HEK293T (cell line): ENCODE results near the gene ALOX15.
"Not testable (repeated sequence)": the region's sequence is repeated elsewhere in the genome, so short reads cannot be mapped to it uniquely, and the experiment has no call there.

ENCODE experiments used
- CTCF ChIA-PET: fragments of 350-600 bp; formaldehyde crosslinking; extraction: SDS; loops from one replicate; lab custom pipeline; 2021; ENCODE audit warnings: antibody characterized with exemption, inconsistent platforms; lab: Yijun Ruan, JAX
- POLR2A ChIA-PET: fragments of 350-600 bp; formaldehyde crosslinking; extraction: SDS; loops from one replicate; lab custom pipeline; 2020; ENCODE audit warnings: antibody characterized with exemption, inconsistent platforms; lab: Yijun Ruan, JAX
- DNase-seq: peaks from one replicate; pipeline ENCODE4 v3.0.0; 2012; ENCODE audit warnings: mixed read lengths; ENCODE audit errors: extremely low spot score
- ARNT ChIP-seq: fragments of 450-650 bp; IDR thresholded peaks from 2 replicates; pipeline ENCODE4 v1.6.1; 2017; ENCODE audit warnings: mild to moderate bottlenecking
- BHLHE40 ChIP-seq: fragments of 450-650 bp; IDR thresholded peaks from 2 replicates; pipeline ENCODE4 v1.6.1; 2016; ENCODE audit warnings: mild to moderate bottlenecking, moderate library complexity, borderline replicate concordance
- CTBP1 ChIP-seq: fragments of 450-650 bp; IDR thresholded peaks from 2 replicates; pipeline ENCODE4 v1.6.1; 2016; ENCODE audit warnings: borderline replicate concordance
- ELF4 ChIP-seq: fragments of 450-650 bp; IDR thresholded peaks from 2 replicates; pipeline ENCODE4 v1.6.1; 2017; ENCODE audit warnings: antibody characterized with exemption
- FOXA1 ChIP-seq: fragments of 450-650 bp; IDR thresholded peaks from 2 replicates; pipeline ENCODE4 v1.6.1; 2016; ENCODE audit warnings: mild to moderate bottlenecking
- FOXK2 ChIP-seq: fragments of 450-650 bp; IDR thresholded peaks from 2 replicates; pipeline ENCODE4 v1.6.1; 2016; ENCODE audit warnings: mild to moderate bottlenecking
- FOXM1 ChIP-seq: fragments of 450-650 bp; IDR thresholded peaks from 2 replicates; pipeline ENCODE4 v1.6.1; 2017; ENCODE audit warnings: mild to moderate bottlenecking, borderline replicate concordance
- HDGF ChIP-seq: fragments of 450-650 bp; IDR thresholded peaks from 2 replicates; pipeline ENCODE4 v1.6.1; 2017; ENCODE audit warnings: antibody characterized with exemption, borderline replicate concordance
- L3MBTL2 ChIP-seq: fragments of 450-650 bp; conservative IDR thresholded peaks from 2 replicates; pipeline ENCODE4 v1.6.1; 2016; ENCODE audit warnings: mild to moderate bottlenecking
- LEF1 ChIP-seq: fragments of 450-650 bp; IDR thresholded peaks from 2 replicates; pipeline ENCODE4 v1.6.1; 2017; ENCODE audit warnings: mild to moderate bottlenecking, borderline replicate concordance
- NFRKB ChIP-seq: fragments of 450-650 bp; IDR thresholded peaks from 2 replicates; pipeline ENCODE4 v1.6.1; 2016; ENCODE audit warnings: mild to moderate bottlenecking, moderate library complexity
- SP1 ChIP-seq: fragments of 450-650 bp; IDR thresholded peaks from 2 replicates; pipeline ENCODE4 v1.6.1; 2017
- SUZ12 ChIP-seq: fragments of 450-650 bp; IDR thresholded peaks from 2 replicates; pipeline ENCODE4 v1.6.1; 2016; ENCODE audit warnings: mild to moderate bottlenecking
- TARDBP ChIP-seq: fragments of 450-650 bp; IDR thresholded peaks from 2 replicates; pipeline ENCODE4 v1.6.1; 2016
- ZNF384 ChIP-seq: fragments of 450-650 bp; IDR thresholded peaks from 2 replicates; pipeline ENCODE4 v1.6.1; 2016
- TF ChIP-seq, protein P1 (sequence below): fragments of 450-650 bp; IDR thresholded peaks from 2 replicates; pipeline ENCODE4 v1.6.1; 2016

The ALOX15 gene

DNA sequence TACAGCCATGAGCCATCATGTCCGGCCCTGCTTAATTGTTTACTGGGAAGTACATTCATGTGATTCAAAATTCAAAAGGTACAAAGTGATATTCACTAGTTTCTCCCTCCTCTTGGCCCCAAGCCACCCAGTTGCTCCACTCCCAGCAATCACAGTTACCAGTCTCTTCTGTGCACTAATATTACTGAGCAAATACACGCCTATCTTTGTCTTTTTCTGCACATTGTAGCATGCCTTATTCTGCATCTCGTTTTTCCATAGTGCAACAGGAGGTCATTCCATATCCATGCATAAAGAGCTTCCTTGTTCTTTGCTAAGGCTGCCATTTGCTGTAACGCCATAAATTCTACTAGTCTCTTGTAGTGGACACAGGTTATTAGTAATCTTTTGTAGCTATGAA is 2.2 kb upstream of the ALOX15 start:
- DNase-seq: no peak
- CTCF ChIA-PET: no interaction called here
- POLR2A ChIA-PET: no interaction called here
- TF ChIP-seq, protein P1, sequence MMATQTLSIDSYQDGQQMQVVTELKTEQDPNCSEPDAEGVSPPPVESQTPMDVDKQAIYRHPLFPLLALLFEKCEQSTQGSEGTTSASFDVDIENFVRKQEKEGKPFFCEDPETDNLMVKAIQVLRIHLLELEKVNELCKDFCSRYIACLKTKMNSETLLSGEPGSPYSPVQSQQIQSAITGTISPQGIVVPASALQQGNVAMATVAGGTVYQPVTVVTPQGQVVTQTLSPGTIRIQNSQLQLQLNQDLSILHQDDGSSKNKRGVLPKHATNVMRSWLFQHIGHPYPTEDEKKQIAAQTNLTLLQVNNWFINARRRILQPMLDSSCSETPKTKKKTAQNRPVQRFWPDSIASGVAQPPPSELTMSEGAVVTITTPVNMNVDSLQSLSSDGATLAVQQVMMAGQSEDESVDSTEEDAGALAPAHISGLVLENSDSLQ: no peak
- no peak for TF ChIP-seq FOXM1

DNA sequence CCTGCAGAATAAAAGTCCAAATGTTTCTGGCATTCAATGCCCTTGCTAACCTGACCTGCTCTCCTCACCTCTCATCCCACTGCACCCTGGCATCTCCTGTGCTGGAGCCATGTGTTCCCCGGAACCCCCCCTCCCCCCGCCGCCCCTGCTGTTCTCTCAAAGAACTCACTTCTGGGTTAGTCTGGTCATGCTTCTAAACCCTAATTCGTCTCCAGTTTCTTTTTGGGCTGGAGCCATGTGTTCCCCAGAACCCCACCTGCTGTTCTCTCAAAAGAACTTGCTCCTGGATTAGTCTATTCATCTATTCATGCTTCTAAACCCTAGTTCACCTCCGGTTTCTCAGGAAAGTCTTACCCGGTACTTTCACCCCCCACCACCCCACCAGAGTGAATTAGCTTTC is 808 bp upstream of the ALOX15 start:
- no peak for DNase-seq
- ChIA-PET CTCF (no interaction called here), POLR2A (no interaction called here)
- TF ChIP-seq NFRKB (no peak), SUZ12 (no peak), L3MBTL2 (no peak), FOXM1 (no peak)

DNA sequence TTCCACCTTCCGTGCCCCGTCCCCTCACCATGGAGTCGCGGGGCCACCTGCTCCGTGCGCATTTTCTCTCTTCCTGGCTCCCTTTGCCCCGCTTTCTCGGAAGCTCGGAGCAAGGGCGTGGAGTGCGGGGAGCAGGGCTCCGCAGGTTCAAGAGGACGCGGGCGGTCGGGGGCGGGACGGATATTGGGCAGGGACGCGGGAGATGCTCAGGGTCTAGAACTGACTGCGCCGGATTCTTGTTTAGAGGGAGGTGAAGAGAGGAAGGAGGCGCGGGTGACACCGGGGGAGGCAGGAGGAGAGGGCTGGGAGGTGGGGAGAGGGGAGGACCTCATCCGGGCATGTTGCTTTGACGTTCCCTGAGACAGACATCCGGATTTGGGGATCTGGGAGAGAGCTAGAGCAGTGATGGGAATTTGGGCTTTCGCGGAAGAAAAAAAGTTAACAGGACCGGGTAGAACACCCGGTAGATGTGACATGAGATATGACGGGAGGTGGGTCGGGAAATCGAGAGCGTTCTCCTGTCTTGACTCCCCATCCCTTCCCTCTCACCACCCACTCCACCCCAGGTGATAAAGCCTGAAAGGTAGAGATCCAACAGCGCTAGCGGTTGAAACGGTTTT is 799 bp downstream of the ALOX15 start:
- CTCF ChIA-PET, DNase-seq, POLR2A ChIA-PET: not testable (repeated sequence)

DNA sequence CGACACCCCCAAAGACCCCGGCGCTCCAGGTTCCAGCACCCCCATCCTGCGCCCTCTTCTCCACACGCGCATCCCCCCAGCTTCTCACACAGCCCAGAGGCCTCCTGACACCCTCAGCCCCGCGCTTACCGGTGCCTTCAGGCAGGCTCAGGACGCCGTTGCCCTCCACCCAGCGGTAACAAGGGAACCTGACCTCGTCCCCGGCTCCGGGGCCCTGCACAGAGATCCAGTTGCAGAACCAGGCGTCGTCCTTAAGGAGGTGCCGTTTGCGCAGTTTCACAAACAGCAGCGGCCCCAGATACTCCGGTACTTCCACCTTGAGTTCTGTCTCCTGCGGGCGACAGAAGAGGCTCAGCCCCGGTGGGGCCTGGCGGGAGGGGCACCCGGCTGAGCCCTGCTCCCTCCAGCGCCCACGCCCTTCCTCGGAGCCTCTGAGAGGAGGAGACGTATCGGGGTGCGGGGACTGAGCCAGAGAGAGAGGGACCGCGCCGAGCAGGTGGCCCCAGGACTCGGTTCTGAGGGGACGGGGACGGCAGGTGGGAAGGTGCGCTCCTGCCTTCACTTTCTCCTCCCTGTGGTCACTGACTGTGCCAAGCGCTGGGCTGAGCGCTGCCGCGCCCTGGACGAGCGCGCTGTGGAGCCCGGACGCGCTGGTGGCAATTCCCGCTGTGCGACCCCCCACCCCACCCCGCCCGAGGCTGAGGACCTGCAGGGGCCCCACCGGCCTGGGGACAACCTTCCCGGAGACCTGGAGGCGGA is 2.0 kb downstream of the ALOX15 start:
- CTCF ChIA-PET, POLR2A ChIA-PET: not testable (repeated sequence)
- DNase-seq: peak; percentile 39

DNA sequence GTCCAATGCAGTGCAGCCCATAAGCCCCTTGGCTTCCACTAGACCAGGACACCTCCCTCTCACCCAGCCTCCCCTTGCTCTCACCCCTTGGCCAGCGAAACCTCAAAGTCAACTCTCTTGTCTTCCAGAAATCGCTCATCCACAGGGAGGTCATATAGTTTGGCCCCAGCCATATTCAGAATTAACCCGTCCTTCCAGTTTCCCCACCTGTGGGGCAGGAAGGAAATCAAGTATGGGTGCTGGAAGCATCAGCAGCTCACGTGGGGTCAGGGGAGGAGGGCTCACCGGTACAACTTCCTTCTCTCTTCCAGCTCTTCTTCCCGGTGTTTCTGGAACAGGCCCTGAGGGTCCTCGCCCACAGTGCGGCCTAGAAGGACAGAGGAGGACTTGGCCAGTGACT is 2.7 kb downstream of the ALOX15 start:
- CTCF ChIA-PET, POLR2A ChIA-PET, DNase-seq: not testable (repeated sequence)

DNA sequence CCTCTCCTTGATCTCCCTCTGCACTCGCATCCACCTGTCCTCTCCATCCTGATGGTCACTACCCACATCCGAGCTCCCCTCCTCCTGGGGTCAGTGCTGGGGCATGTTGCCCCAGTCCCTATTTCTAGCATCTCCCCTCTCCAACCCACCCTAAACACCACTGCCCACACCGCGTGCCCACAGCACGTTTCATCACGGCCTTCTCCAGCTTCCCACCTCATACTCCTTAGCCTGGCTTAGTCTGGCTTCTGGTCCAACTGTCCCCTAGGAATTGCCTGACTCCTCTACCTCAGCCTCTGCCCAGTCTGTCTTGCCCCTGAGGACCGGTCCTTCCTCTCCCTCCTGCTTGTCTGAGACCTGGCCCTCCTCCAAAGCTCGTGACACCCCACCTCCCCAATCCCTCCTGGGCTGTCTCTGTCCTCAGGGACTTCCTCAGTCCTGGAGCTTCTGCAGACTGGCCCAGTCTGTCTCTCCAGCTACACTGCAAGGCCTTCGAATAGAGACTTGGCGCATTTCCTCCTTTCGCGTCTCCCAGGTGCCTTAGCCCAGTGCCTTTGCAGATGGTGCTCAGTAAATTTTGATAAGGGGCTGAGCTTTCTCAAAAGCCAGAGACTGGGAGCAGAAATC is 4.9 kb downstream of the ALOX15 start:
- ChIA-PET POLR2A (interaction anchor here (1.5 kb wide), 1 partner anchor 82 kb away, joined by 4 read pairs; the partner anchor contains the start of gene MYBBP1A), CTCF (interaction anchor here (0.7 kb wide), 1 partner anchor 11 kb away, joined by 5 read pairs; no protein-coding TSS in a partner anchor)
- no peak for TF ChIP-seq SP1
- TF ChIP-seq, protein P1: no peak
- no peak for TF ChIP-seq CTBP1
- TF ChIP-seq ARNT: no peak
- no peak for TF ChIP-seq FOXA1
- no peak for TF ChIP-seq ZNF384
- no peak for TF ChIP-seq FOXM1
- no peak for TF ChIP-seq FOXK2
- no peak for TF ChIP-seq SUZ12
- no peak for TF ChIP-seq TARDBP
- TF ChIP-seq NFRKB: no peak
- no peak for TF ChIP-seq L3MBTL2
- no peak for TF ChIP-seq BHLHE40
- TF ChIP-seq ELF4: no peak
- no peak for TF ChIP-seq HDGF
- TF ChIP-seq LEF1: no peak
- DNase-seq: no peak

DNA sequence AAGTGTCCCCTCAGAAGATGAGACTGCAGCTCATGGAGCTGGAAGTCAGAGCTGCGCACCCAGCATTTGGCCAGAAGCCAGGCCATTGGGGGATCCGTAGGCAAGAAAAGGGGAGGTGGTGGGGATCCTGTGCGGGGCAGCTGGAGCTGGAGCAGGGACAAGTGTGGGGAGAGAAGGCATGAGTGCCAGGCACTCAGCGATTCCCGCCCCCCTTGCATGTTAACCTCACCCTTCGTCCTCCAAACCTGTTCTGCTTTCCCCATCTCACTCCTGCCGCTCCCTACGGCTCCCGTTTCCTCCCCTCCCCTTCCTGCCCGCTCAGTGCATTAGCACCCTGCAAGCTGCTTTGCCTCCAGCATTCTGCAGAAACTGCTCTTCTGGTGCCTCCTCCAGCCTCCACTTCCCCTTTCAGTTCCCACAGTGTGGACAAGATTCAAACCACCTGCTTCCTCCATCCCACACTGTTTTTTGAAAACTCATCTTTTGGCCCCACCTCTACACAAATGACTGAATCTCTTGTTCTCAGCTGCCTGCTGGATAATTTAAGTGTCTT is 5.6 kb downstream of the ALOX15 start:
- DNase-seq: no peak
- CTCF ChIA-PET: no interaction called here
- TF ChIP-seq SP1 (no peak), NFRKB (no peak), ZNF384 (no peak)

DNA sequence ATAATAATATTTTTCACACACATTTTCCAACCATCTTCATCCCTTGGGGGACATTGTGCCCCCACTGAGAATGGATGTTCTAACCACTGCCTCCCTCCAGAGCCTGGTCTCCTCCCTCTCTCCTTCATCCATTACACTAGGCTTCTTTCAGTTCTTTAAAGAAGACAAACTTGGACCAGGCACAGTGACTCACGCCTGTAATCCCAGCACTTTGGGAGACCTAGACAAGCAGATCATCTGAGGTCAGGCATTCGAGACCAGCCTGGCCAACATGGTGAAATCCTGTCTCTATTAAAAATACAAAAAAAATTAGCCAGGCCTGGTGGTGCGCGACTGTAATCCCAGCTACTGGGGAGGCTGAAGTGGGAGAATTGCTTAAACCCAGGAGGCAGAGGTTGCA is 6.5 kb downstream of the ALOX15 start:
- TF ChIP-seq BHLHE40: no peak
- no peak for TF ChIP-seq ELF4
- TF ChIP-seq ZNF384: no peak
- TF ChIP-seq TARDBP: no peak
- no peak for TF ChIP-seq CTBP1
- TF ChIP-seq HDGF: no peak
- no peak for TF ChIP-seq FOXM1
- no peak for TF ChIP-seq FOXA1
- TF ChIP-seq LEF1: no peak
- TF ChIP-seq ARNT: no peak
- ChIA-PET POLR2A (no interaction called here), CTCF (no interaction called here)
- no peak for DNase-seq

More for the DNA sequence above, 5.6 kb downstream of the ALOX15 start:
- POLR2A ChIA-PET: interaction anchor here (1.5 kb wide), 1 partner anchor 81 kb away, joined by 4 read pairs; the partner anchor contains the start of gene MYBBP1A
